Measurements from ENCODE around the gene OR2A1.
"Not testable (repeated sequence)": the region's sequence is repeated elsewhere in the genome, so short reads cannot be mapped to it uniquely, and the experiment has no call there.

- not testable (repeated sequence) for TF ChIP-seq CTCF, POLR2A, POLR2AphosphoS5 (IDR thresholded peaks at IDR 0.05)
Observed at GRCh38 chr7:144365523-144365922, 53.3 kb downstream of the OR2A1 start.
